Right renal cortex interstitium (tissue), 3 donors: Measurements from ENCODE around the gene CNTNAP2. TPM values are rescaled to one million over a fixed set of nuclear protein-coding genes. Genes with fewer than 3 reads are reported as not detected.
A peak's percentile ranks its signal among the peaks of the same experiment; 100 is the strongest.

Experiments used
- DNase-seq, 3 donors: peaks; one replicate each; pipeline ENCODE4 v3.0.0-alpha.2; 2013; ENCODE audit warnings: low read depth in 3 of 3, low spot score in 2 of 3
- polyA plus RNA-seq, 3 donors: library from polyadenylated mRNA; unstranded; fragments of 120-200 nt; gene quantifications; one replicate each; pipeline ENCODE4 v1.2.1, GENCODE V29; 2013; ENCODE audit not compliant: insufficient read length in 3 of 3

The CNTNAP2 gene
- polyA plus RNA-seq, 3 donors: 21.2 to 29.0 (median 25.8) TPM

DNA sequence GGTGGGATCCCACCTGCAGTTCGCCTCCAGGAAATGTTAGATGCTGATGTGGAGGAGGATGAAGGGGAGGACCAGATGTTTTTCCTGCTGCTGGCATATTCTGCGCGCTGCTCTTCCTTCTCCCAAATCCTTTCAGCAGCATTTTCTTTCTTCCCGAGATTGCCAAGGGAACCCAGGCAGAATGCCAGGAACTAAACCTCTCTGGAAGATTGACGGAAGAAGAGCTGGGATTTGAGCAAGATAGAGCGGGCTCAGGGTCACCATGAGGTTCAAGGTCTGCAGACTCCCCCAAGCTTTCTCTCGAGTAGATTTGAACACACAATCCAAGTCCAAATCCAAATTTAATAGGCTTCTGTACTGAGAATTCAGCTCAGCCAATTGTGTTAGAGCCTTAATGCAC lies 2128.8 kb downstream of the CNTNAP2 start:
- no peak for DNase-seq

DNA sequence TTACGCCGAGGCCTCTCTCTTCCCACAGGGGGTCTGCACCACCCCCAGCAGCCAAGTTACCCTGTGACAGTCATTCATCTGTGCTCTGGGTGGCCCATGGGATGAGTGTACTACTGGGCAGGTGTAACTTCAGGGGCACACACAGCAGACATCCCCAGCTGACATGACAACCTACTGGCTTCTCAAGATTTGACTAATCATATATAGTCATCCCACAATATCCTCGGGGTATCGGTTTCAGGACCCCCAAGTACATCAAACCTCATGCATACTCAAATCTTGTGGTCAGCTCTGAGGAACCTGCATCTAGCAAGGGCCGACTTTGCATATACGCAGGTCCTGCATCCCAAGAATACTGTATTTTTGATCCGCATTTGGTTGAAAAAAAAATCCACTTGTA lies 2137.0 kb downstream of the CNTNAP2 start:
- no peak for DNase-seq

DNA sequence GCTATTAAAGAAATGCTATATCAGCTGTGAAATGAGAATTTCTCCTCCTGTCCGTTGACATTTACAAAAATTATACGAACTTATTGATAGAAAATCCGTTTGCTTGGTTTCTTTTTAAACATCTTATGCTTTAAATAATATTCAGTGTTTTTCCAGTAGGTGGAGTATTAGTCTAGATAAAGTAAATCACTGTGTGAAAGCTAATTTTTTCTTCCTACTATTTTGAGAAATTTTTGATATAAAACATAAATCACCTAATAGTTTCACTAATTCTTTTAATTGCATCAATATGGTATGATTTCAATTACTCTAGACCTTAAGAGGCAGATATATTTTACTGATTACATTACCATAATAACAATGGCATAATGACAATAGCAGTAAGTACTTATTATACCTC lies 2138.7 kb downstream of the CNTNAP2 start:
- no peak for DNase-seq

DNA sequence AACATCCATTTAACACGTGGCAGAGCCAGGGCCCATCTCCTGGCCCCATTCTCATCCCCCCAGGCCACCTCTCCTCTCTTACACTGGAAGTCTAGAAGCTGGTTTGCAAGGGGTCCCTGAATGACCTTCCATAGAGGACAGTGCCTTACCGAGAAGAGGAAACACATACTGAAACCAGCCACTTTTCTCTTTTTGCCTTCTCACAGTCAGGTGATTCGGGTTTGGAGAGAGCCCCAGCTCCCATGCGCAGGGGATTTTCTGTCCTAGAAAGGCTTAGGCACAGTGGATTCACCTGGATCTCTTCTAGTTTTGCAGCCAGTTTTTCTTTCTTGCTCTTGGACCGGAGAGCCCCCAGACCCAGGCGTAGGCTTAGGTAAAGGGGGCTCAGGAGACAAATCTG lies 2139.8 kb downstream of the CNTNAP2 start:
- no peak for DNase-seq

DNA sequence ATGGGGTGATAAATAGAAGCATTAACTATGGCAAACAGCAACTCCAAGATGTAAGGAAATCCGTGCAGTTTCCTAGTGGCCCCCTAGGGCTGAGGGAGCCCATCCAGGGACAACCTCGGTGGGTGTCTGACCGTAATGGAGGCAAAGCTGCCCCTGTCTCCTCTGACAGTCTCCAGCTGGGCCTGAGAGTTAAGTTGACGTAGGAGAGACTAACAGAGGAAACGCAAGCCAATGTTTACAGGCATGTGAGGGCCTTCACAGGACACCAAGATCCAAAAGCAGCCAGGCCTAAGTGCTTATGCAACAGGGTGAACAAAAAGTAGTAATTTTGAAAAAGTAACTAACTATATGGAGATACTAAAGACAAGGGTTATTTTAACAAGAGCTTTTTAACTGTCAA lies 2144.0 kb downstream of the CNTNAP2 start:
- peak in 2 of 3 donors; percentile 20 to 27 for DNase-seq

- DNase-seq: no peak
These were observed 2144.9 kb downstream of the CNTNAP2 start for GRCh38 chr7:148261523-148261922.

GRCh38 chr7:148261996-148262688 lies 2145.5 kb downstream of the CNTNAP2 start:
- DNase-seq: no peak

DNA sequence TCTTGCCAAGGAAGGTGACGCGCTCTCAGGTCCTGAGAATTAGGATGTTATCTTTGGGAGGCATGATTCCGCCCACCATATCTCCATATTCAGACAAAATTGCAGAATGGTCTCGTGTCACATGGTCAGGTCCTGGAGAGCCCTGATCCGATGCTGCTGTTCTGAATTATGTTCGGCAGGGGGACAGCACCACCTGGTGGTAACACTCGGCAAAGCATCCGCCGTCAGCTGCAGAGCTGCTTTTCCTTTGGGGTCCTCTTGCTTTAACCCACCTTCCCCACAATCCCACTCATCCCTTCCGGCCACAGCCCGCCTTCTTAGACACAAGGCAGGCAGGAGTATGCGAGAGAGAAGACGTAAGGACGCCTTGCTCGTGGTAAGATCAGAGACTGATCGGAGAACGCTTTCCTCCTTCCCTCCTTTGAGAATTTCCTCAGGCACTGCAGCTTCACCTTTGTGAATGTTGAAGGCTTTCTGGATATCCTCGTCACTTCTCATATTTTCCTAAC lies 2146.2 kb downstream of the CNTNAP2 start:
- DNase-seq: peak in 1 of 3 donors; percentile 43

DNA sequence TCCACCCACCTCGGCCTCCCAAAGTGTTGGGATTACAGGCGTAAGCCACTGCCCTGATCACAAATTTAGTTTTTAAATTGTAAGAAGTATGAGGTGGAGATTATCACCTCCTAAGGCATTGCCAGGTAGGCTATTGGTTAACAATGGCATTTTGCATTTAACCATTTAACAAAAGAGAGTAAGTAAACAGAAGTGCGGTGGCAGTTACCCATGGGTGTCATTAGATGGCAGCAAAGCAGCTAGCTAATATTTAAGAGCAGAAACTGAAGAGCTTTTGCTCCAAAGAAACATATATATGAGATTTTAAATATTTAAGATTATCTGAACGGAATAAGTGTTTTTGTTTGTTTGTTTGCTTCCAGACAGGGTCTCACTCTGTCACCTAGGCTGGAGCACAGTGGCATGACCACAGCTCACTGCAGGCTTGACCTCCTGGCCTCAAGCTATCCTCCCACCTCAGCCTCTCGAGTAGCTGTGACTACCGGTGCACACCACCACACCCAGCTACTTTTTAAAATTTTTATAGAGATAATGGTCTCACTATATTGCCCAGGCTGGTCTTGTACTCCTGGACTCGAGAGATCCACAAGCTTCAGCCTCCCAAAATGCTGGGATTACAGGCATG lies 2148.4 kb downstream of the CNTNAP2 start:
- no peak for DNase-seq

- DNase-seq: no peak
These were observed 2149.3 kb downstream of the CNTNAP2 start for GRCh38 chr7:148265896-148266295.

- DNase-seq: no peak
These were observed 2150.2 kb downstream of the CNTNAP2 start for GRCh38 chr7:148266795-148267194.

DNA sequence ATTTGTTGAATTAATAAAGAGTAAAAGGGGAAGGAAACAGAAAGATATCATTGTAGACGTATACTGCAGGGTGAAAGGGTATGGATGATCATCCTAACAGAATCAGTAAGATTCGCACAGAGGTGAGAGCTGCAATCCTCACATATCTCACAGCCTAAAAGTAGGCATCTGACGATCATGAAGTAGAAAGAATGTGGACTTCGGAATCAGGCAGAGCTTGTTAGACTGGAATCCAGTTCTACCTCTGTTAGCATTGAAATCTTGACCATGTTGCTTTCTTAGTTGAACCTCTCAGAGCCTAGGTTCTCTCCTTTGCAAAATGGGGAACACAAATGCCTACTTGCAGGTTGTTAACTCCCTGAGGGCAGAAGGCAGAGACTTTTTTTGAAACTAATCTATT lies 2154.0 kb downstream of the CNTNAP2 start:
- DNase-seq: no peak

DNA sequence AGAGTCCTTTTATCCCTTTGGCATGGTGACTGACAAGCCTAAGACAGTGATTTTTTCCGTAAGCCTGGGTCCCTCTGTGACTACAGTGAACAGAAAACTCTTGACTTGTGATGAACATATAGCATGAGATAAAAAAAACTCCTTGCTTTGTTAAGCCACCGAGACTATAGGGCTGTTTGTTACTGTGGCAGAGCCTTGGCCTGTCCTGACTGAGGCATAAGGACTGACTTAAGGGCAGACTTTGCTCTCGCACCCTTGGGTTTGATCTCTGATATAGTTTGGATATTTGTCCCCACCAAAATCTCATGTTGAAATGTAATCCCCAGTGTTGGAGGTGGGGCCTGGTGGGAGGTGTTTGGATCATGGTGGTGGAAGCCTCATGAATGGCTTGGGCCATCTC lies 2157.5 kb downstream of the CNTNAP2 start:
- no peak for DNase-seq

DNA sequence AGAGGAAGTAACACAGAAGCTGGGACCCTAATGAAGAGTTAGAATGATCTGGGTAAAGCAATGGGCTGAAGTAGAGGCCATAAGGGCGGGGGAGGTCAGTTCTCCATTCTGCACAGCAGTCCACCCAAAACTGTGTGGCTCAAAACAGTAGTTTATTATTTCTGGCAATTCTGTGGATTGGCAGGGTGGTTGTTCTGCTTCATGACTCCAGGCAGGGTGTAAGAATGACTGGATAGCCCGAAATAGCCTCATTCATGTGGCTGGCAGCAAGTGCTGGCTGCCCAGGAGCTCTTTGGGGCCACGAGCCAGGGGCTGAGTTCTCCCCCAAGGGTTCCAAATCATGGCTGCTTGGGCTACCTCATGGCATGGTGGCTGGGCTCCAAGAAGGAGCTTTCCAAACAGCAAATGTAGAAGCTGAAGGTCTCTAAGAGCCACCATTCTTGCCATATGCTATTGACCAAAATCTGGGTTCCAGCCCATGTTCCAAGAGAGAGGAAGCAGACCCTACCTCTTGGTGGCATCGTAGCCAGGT lies 2158.8 kb downstream of the CNTNAP2 start:
- no peak for DNase-seq

DNA sequence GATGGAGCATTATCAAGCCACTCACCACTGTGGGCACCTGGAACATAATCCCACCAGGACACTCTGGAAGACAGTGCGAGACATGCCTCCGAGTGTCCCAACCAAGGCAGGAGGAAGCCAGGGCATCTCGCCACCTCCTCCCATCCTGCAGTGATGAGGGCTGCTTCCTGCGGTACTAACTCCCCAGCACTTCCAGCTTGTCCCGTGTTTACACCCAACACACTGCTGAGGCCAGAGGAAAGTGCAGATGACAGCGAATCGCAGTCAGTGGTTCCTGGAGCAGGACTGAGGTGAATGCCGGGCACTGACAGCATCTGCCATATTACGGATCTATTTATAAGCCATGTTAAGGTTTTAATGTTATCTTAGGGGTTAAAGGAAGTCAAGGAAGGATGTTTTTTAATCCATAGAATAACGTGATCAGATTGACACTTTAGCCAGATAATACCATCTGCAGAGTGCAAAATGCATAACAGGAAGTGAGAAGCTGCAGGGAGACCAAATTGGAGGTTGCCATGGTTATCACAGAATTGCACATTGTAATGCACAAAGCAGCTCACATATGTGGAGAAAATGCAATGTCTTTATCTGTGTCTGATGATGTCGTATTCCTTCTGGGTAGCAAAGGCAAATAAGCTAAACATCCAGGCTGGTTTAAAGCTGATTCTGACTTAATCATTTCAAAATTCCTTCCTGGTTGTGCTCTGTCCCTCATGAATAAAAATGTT lies 2159.9 kb downstream of the CNTNAP2 start:
- DNase-seq: no peak

DNA sequence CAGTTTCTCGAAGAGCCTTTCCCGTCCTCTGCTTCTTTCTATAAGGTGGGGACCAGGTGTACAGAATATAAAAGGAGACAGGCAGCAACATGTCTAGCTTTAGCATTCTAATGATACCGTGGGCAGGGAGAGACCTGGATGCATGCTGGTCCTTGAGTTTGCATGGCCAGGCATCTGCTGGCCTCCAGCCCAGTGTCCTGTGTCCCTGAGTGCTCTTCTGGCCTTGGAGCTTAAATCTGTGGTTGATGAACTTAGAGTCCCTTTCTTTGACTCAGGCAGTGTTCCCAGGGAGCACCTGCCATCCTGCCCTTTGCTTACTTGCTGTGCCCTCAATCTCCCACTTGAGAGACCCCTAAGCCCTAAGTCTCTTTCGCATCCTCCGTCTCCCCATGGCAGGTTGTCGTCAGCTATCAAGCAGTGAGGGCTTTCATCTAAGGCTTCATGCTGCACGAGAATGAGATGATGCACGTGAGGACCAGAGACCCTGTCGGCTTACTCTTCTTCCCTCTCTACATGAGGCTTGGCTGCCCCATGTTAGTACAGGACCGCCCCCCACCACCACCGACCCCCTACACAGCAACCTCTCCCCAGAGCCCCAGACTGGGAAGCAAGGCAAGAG lies 2160.6 kb downstream of the CNTNAP2 start:
- DNase-seq: no peak

DNA sequence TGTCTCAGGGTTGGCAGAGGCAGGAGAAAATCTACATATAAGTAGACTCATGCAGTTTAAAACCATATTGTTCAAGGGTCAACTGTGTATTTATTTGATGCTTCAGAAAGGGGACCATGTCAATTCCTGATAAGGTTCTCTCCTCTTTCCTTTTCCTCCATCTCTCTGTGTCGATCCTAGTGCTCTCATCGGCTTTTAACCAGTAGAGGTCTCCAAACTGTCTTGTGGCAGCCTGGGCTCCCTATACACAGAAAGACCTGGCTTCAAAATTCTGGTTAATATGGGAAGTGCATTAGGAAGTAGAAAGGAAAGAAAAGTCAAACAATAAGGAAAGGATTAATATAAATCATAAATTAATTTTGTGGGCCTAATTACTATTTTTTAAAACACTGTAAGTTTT lies 2169.5 kb downstream of the CNTNAP2 start:
- no peak for DNase-seq

GRCh38 chr7:148287538-148287937 lies 2170.9 kb downstream of the CNTNAP2 start:
- no peak for DNase-seq

DNA sequence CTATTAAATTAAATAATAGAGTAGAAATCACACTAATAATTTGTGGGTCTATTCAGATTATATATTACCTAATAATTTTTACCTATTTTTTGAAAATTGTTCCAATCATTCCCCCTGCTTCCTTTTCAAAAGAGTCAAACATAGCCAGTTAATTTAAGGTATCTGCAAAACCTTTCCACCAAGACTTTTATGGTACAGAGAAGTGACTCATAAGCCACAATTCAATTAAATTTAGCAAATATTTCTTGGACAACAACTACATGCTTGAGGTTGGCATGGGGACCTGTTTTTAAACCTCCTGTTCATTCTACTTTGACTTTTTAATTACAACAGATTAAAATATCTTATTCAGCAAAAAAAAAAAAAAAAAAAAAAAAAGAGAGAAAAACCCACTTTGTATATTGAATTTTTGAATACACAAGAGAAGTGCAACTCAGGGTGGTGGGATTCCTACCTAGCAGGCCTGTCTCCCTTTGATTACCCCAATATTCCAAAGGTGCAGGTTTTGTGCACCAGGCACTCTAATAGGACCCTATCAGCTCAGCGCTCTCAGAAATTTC lies 2172.1 kb downstream of the CNTNAP2 start:
- no peak for DNase-seq

DNA sequence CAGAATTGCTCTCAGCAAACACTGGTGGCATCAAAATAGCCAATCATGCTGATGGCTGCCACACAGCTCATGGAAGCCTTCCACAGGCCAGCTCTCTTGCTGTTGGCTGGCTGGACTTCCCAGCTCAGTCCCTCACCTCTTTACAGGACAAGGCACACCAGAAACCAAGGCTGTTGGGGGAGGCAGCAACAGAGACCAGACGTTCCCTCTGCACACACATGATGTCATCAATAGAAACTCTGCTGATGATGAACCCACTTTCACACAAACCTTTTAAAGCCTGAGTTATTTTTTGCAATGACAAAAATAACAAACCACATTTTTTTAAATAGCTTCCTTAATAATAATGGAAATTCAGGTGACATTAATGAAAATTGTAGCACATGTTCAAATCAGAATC lies 2173.0 kb downstream of the CNTNAP2 start:
- no peak for DNase-seq

DNA sequence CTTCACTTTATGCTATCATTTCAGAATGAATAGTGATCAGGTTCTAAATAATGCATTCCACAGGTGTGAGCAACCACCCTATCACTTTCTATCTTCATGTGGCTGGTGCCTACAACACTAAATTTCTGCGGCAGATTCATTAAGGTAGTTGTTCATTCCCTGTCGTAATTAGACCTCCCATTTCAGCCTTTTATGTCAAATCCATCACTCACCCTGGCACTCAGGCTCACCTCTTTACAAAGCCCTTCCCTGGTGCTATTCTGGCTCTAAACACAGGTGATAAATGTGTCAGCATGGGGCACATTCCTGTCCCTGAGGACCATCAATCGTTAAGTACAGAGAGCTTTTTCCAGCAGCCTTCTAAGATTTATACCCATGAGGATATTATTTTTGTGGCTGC lies 2173.9 kb downstream of the CNTNAP2 start:
- peak in 1 of 3 donors; percentile 40 for DNase-seq
